HUES64 (cell line): ENCODE results near the gene LPP.

Source experiments
- H3K27ac ChIP-seq: 2 replicates; pipeline ENCODE4 v1.7.0; 2013; ENCODE audit warnings: low read depth, low read length, inconsistent platforms
- H3K27me3 ChIP-seq: 2 replicates; pipeline ENCODE4 v1.6.1; 2013; ENCODE audit warnings: mild to moderate bottlenecking, low read length; ENCODE audit not compliant: insufficient read depth
- H3K36me3 ChIP-seq: 2 replicates; pipeline ENCODE4 v1.6.1; 2013; ENCODE audit warnings: mild to moderate bottlenecking, low read length; ENCODE audit not compliant: insufficient read depth
- H3K4me1 ChIP-seq: 2 replicates; pipeline ENCODE4 v1.6.1; 2013; ENCODE audit warnings: mild to moderate bottlenecking, low read length, moderate library complexity; ENCODE audit not compliant: insufficient read depth
- H3K4me3 ChIP-seq: 2 replicates; pipeline ENCODE4 v1.5.1; 2013; ENCODE audit warnings: mild to moderate bottlenecking, low read length, moderate library complexity
- H3K9ac ChIP-seq: 2 replicates; pipeline ENCODE4 v1.6.1; 2013; ENCODE audit warnings: mild to moderate bottlenecking, low read depth, low read length
- H3K9me3 ChIP-seq: 2 replicates; pipeline ENCODE4 v1.6.1; 2013; ENCODE audit warnings: low read depth, low read length; ENCODE audit not compliant: insufficient read depth
- WGBS: fragments of 150-250, 120-280 bp; methylation state at CpG from one replicate; pipeline ENCODE4 v1.1.7; 2013; ENCODE audit warnings: missing lambda C conversion rate; 5-methylcytosine and 5-hydroxymethylcytosine counted together

Gene LPP

GRCh38 chr3:188868803-188869202, 714.8 kb downstream of the LPP start:
- Histone ChIP-seq H3K27ac (no peak overlapping the region), H3K9ac (no peak overlapping the region), H3K4me3 (no peak overlapping the region), H3K4me1 (no peaks in the 10 kb centered on the region), H3K9me3 (no peaks in the 10 kb centered on the region), H3K36me3 (peaks cover 10% of the 10 kb centered on the region; the same call in 1 of the 2 replicates), H3K27me3 (no peaks in the 10 kb centered on the region)
- WGBS: 91% methylated on average over 1 of the region's 1 CpG

DNA sequence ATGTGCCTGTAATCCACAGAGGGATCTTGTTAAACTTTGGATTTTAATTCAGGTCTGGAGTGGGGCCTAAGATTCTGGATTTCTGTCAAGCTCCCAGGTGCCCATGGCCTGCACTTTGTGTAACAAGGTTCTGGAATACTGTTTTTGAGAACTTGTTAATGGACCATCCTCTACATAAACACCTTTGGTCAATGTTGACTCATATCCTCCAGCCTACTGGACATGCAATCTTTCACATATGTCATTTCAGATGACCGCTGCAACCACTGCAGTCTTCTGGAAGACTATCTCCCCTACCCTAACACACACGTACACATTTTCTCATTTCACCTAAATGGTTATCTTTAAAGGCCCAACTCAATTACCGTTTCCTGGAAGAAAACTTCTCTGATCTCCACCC, 715.7 kb downstream of the LPP start:
- Histone ChIP-seq H3K9ac (no peak overlapping the region), H3K4me3 (no peak overlapping the region), H3K9me3 (no peaks in the 10 kb centered on the region), H3K36me3 (peaks cover 17% of the 10 kb centered on the region), H3K4me1 (no peaks in the 10 kb centered on the region), H3K27me3 (no peaks in the 10 kb centered on the region), H3K27ac (no peak overlapping the region)
- 93% methylated on average over 3 of the region's 3 CpGs for WGBS

DNA sequence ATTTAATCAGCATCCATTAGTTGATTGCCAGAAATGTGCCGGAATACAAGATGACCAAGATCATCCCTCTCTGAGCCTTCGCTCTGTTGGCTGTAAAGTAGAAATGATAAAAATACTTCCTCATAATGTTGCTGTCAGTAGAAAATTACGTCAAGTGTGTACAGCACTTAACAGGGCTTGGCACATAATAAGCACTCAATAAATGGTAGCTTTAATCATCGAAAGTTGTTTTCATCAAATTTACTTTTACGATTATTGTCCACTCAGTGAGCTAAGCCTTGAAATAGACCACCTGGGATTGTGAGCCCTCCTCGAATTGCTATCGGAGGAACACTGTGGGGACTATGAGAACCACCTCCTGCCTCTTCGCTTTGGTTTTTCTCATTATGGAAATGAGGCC, 716.5 kb downstream of the LPP start:
- Histone ChIP-seq H3K36me3 (peaks cover 25% of the 10 kb centered on the region), H3K4me3 (no peak overlapping the region), H3K4me1 (no peaks in the 10 kb centered on the region), H3K27me3 (no peaks in the 10 kb centered on the region), H3K27ac (no peak overlapping the region), H3K9me3 (no peaks in the 10 kb centered on the region), H3K9ac (no peak overlapping the region)
- 94% methylated on average over 8 of the region's 8 CpGs for WGBS

- Histone ChIP-seq H3K4me3 (no peak overlapping the region), H3K4me1 (no peaks in the 10 kb centered on the region), H3K9ac (no peak overlapping the region), H3K9me3 (no peaks in the 10 kb centered on the region), H3K36me3 (peaks cover 32% of the 10 kb centered on the region), H3K27me3 (no peaks in the 10 kb centered on the region), H3K27ac (no peak overlapping the region)
- no CpG with 5 or more reads among the region's 1 CpG for WGBS
These were observed 720.6 kb downstream of the LPP start for GRCh38 chr3:188874576-188874975.

- H3K27me3 ChIP-seq: no peaks in the 10 kb centered on the region
- WGBS: 100% methylated on average over 1 of the region's 1 CpG
- no peak overlapping the region for H3K9ac ChIP-seq
- peaks cover 32% of the 10 kb centered on the region for H3K36me3 ChIP-seq
- no peaks in the 10 kb centered on the region for H3K9me3 ChIP-seq
- no peaks in the 10 kb centered on the region for H3K4me1 ChIP-seq
- H3K27ac ChIP-seq: no peak overlapping the region
- H3K4me3 ChIP-seq: no peak overlapping the region
These were observed 721.5 kb downstream of the LPP start for GRCh38 chr3:188875413-188875812.

DNA sequence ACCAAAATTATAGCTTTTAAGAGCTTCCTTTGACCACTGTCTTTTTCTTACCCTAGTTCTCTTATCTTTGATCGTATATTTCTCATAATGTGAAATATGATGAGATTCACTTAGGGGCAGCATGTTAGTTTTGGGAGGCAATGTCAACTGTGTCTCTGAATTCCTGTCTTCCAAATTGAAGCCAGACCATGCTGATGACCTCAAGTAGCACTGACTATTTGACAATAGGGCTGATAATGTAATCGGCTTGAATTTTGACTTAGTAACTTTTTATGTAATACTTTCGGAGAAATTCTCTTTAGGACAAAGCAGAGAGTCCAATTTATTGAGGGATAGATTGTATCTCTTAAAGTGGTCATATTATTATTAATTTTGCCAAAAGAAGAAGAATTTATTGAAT, 722.4 kb downstream of the LPP start:
- Histone ChIP-seq H3K36me3 (peaks cover 32% of the 10 kb centered on the region), H3K4me3 (no peak overlapping the region), H3K4me1 (no peaks in the 10 kb centered on the region), H3K9me3 (no peaks in the 10 kb centered on the region), H3K27ac (no peak overlapping the region), H3K27me3 (no peaks in the 10 kb centered on the region), H3K9ac (no peak overlapping the region)
- WGBS: 98% methylated on average over 3 of the region's 3 CpGs

GRCh38 chr3:188877381-188877780, 723.4 kb downstream of the LPP start:
- WGBS: 93% methylated on average over 3 of the region's 3 CpGs
- peaks cover 32% of the 10 kb centered on the region for H3K36me3 ChIP-seq
- no peaks in the 10 kb centered on the region for H3K27me3 ChIP-seq
- H3K9me3 ChIP-seq: no peaks in the 10 kb centered on the region
- H3K27ac ChIP-seq: no peak overlapping the region
- H3K9ac ChIP-seq: no peak overlapping the region
- H3K4me1 ChIP-seq: no peaks in the 10 kb centered on the region
- no peak overlapping the region for H3K4me3 ChIP-seq

DNA sequence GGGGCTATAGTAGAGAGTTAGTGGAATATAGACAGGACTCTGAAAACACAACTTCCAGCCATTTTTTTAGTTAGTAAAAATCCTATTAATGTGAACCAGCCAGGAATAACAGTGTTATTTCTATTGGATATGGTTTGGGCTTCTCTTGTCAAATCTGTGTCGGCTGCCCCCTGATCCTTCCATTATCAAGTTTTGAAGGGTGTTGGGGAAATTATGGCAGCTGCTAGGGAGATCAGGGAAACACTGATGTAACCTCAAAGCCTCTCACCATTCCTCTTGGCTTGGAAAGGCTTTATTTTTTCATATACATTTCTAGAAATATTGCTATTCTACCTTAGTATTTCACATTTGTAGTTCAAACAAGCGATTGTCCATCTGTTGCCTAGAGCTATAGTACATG, 724.1 kb downstream of the LPP start:
- Histone ChIP-seq H3K27me3 (no peaks in the 10 kb centered on the region), H3K36me3 (peaks cover 32% of the 10 kb centered on the region), H3K27ac (no peak overlapping the region), H3K9me3 (no peaks in the 10 kb centered on the region), H3K9ac (no peak overlapping the region), H3K4me1 (no peaks in the 10 kb centered on the region), H3K4me3 (no peak overlapping the region)
- WGBS: 100% methylated on average over 2 of the region's 2 CpGs

DNA sequence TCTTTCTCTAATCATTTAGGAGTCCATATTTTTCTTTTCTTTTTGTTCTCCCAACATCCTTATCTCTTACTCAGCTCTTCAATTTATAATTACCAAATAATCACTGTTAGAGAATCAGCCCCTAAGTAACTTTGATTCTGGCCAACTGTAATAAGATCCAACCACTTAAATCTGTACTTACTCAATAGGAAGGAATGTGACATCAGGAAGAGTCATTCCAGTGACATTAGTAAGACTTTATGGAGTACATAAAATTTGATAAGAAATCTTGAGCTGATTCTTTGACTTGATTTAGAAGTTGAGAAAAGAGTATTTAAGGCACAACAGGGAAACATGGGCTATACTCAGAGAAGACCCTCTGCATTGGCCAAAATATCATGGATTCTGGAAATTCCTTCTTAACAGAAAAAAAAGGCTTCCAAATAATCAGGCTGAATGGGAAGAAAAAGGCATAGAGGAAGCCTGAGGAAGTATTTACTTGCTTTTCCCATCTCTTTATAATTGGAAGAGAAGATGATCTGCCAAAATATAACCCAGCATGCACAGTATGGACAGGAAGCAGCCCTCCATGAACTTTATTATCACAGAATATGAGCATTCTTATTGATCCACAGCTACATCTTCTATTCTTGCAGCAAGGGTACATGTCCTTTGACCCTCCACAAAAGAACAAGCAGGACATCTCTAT, 728.1 kb downstream of the LPP start:
- Histone ChIP-seq H3K9me3 (no peaks in the 10 kb centered on the region), H3K4me3 (no peak overlapping the region), H3K4me1 (no peaks in the 10 kb centered on the region), H3K36me3 (peaks cover 3% of the 10 kb centered on the region; the same call in 1 of the 2 replicates), H3K27ac (no peak overlapping the region), H3K9ac (no peak overlapping the region), H3K27me3 (no peaks in the 10 kb centered on the region)

DNA sequence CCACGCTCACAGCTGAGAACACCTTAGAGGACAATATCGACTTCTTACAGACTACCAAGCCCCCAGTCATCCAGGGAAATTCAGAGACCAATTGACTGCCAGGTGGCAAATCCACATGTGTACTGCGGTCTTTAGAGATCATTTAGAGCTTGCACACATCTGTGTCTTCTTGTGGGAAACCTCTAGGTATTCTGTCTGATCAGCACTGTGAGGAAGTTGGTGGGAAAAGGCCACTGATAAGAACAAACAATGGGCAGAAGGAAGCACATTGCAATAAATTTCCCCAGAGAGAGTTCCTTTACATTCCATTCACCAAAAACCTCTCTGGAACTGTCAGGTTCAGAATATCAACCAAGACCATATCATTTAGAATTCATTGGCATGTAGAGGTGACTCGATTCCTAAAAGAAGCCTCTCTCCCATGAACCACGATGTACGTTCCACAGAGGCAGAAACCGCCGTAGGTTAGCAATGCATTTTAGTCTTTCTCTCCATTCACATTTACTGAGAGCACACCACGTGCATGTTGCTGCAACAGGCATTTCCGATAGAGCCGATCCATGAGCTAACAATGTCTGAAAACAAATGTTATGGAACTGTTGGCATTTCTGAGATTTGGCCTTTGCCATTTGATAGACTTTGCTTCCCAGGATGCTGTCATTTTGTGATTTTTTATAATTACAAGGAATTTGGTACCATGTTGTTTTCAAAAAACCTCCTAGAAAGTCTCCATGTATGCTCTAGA, 730.5 kb downstream of the LPP start:
- Histone ChIP-seq H3K27me3 (no peaks in the 10 kb centered on the region), H3K4me3 (no peak overlapping the region), H3K36me3 (no peaks in the 10 kb centered on the region), H3K9me3 (no peaks in the 10 kb centered on the region), H3K9ac (no peak overlapping the region), H3K4me1 (no peaks in the 10 kb centered on the region), H3K27ac (no peak overlapping the region)
- 97% methylated on average over 11 of the region's 11 CpGs for WGBS

DNA sequence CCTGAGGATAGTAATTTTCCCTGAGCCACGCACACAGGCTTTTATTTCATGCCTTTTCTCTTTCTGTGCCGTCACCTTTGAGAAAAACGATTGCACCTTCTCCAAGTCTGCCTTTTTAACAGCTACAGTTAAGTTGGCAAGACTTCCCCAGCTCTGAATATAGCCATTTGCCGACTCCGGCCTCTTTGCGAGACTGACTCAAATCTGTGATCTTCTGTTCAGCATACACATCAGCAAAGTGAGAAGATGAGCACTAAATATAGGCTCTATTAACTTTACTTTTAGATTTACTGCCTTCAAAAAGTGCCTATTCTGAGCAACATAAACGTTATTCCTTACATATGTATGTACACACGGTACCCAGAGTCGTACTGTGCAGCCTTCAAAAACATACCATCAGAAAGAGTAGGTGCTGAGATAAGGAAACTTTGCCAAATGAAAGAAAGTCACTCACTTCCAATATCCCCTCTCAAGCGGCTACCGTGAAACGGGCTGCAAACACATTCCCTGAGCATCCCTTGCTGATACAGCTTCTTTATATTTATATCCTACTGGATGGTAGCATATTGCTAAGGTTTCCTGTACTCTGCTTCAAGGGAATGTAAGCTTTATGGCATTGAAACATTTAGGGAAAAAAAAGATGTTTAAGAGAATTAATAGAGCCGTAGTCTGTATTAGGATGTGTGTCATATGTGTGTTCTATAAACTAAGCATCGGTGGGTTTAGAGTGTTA, 734.5 kb downstream of the LPP start:
- H3K27me3 ChIP-seq: no peaks in the 10 kb centered on the region
- H3K4me1 ChIP-seq: no peaks in the 10 kb centered on the region
- WGBS: 96% methylated on average over 14 of the region's 14 CpGs

More for the DNA sequence above, 734.5 kb downstream of the LPP start:
- Histone ChIP-seq H3K27ac (no peak overlapping the region), H3K4me3 (no peak overlapping the region), H3K9me3 (no peaks in the 10 kb centered on the region), H3K9ac (no peak overlapping the region), H3K36me3 (no peaks in the 10 kb centered on the region)
